NT2/D1 (cell line): ENCODE results near the gene RO60.

Experiments used
- SUZ12 ChIP-seq: IDR thresholded peaks from 2 replicates; pipeline ENCODE4 v1.6.1; 2011; ENCODE audit not compliant: insufficient read length, insufficient read depth; ENCODE audit errors: extremely low read depth
- YY1 ChIP-seq: IDR thresholded peaks from 2 replicates; pipeline ENCODE4 v1.6.1; 2011; ENCODE audit not compliant: insufficient read length, insufficient read depth
- ZNF274 ChIP-seq: IDR thresholded peaks from 2 replicates; pipeline ENCODE4 v1.6.1; 2011; ENCODE audit warnings: mild to moderate bottlenecking, low read depth, low read length

GRCh38 chr1:193086342-193086741 is 26.9 kb downstream of the RO60 start:
- TF ChIP-seq YY1 (no peak), SUZ12 (no peak), ZNF274 (no peak)
